Measurements from ENCODE around the gene LCE1C. TPM values are rescaled to one million over a fixed set of nuclear protein-coding genes. Genes with fewer than 3 reads are reported as not detected.

LCE1C gene
- total and polyA plus RNA-seq, 8 donors, result 0.23 TPM; not detected in 7

DNA sequence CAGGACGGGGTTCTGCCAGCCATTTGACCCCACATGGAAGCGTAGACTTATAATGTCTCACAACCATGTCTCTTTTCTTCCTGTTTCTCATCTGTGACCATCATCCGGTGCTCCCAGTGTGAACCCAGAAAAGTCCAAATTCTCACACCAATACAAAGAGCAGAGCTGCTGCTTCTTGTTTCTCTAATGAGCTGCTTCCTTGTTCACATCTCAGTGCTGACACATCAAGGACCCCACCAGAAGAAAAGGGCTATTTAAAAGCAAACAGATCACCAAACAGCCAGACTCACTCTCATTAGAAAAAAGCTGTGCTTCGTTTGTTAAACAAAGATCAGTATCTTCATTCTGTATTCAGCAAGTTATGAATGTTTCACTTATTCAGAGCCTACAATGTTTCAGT is 10.8 kb downstream of the LCE1C start:
- peak in 1 of 2 donors; percentile 12 for DNase-seq
- Histone ChIP-seq H3K9me3 (no peaks in the 10 kb centered on the region), H3K27ac (no peak overlapping the region), H3K4me3 (no peak overlapping the region), H3K27me3 (no peaks in the 10 kb centered on the region), H3K36me3 (no peaks in the 10 kb centered on the region), H3K4me1 (no peaks in the 10 kb centered on the region)
- TF ChIP-seq POLR2AphosphoS5 (IDR thresholded peaks at IDR 0.05), result no peak
- intact Hi-C loops (cut with DNase I; ENCODE audit: low total_unique reads), result no loop called here
- WGBS, 5 donors, result 39 to 61% (median 58%) methylated on average over 4 of the region's 4 CpGs

DNA sequence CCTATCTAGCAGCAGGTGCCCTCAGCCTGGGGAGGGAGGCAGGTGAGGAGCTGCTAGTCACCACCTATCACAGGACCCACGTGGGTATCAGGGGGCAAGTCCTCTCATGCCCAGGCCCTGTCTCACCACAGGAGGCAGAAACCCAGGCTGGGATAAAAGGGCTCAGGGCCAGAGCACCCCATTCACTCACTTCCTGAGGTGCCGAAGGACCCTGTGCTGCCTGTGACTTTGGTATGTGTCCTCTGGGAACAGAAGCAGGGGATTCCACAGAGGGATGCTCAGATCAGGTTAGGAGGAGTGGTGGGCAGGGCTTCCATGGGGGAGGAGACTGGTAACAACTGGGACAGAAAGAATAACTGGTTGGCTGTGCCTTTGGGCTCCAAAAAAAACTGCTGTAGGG is 20.4 kb downstream of the LCE1C start, which contains the start of gene LCE1E:
Gene LCE1E, plus strand, starts transcription at position 181 of the 400 bp plus-strand sequence. CDS start 1,043 bp downstream, outside the sequence.
- Histone ChIP-seq H3K4me3 (no peak within 1 kb of the TSS), H3K27me3 (peaks cover 0 to 24% (median 0%) of the 10 kb centered on the region in 3 donors), H3K4me1 (no peaks in the 10 kb centered on the region), H3K27ac (no peak within 1 kb of the TSS), H3K9me3 (no peaks in the 10 kb centered on the region), H3K36me3 (no peaks in the 10 kb centered on the region)
- DNase-seq, result no peak
- TF ChIP-seq POLR2A (IDR thresholded peaks at IDR 0.05), result no peak
- 33 to 55% (median 42%) methylated on average over 2 of the region's 2 CpGs for WGBS, 5 donors
- intact Hi-C loops (cut with DNase I; ENCODE audit: low total_unique reads), result no loop called here

DNA sequence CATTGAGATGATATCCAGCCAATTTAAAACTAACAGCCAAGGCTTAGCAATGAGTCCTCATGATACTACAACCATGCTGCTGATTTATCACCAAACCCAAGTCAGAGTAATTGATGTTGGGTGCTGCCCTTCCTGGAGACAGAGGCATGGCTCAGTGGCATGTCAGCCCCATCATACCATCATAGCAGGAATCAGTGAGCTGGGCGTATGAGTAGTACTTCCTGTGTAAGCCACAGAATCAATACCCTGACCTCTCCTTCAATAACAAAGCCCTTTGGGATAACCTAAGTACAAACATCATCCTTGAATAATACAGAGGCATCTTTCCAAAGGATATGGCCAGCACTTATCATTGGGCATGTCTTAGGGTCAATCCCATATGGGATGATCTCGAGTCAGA is 23.4 kb downstream of the LCE1C start:
- 47 to 56% (median 49%) methylated on average over 2 of the region's 2 CpGs for WGBS, 5 donors
- H3K9me3 ChIP-seq, result no peaks in the 10 kb centered on the region
- no peak overlapping the region for H3K27ac ChIP-seq
- no peak for DNase-seq
- TF ChIP-seq POLR2AphosphoS5 (IDR thresholded peaks at IDR 0.05) (no peak), POLR2A (IDR thresholded peaks at IDR 0.05) (no peak), EP300 (IDR thresholded peaks at IDR 0.05) (no peak)
- TF ChIP-seq, protein P1, sequence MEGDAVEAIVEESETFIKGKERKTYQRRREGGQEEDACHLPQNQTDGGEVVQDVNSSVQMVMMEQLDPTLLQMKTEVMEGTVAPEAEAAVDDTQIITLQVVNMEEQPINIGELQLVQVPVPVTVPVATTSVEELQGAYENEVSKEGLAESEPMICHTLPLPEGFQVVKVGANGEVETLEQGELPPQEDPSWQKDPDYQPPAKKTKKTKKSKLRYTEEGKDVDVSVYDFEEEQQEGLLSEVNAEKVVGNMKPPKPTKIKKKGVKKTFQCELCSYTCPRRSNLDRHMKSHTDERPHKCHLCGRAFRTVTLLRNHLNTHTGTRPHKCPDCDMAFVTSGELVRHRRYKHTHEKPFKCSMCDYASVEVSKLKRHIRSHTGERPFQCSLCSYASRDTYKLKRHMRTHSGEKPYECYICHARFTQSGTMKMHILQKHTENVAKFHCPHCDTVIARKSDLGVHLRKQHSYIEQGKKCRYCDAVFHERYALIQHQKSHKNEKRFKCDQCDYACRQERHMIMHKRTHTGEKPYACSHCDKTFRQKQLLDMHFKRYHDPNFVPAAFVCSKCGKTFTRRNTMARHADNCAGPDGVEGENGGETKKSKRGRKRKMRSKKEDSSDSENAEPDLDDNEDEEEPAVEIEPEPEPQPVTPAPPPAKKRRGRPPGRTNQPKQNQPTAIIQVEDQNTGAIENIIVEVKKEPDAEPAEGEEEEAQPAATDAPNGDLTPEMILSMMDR (IDR thresholded peaks at IDR 0.05), result no peak
- intact Hi-C loops (cut with DNase I; ENCODE audit: low total_unique reads), result no loop called here
- H3K36me3 ChIP-seq, result no peaks in the 10 kb centered on the region
- no peak overlapping the region for H3K4me3 ChIP-seq
- H3K4me1 ChIP-seq, result no peaks in the 10 kb centered on the region
- H3K27me3 ChIP-seq, result peaks cover 0 to 24% (median 0%) of the 10 kb centered on the region in 3 donors

DNA sequence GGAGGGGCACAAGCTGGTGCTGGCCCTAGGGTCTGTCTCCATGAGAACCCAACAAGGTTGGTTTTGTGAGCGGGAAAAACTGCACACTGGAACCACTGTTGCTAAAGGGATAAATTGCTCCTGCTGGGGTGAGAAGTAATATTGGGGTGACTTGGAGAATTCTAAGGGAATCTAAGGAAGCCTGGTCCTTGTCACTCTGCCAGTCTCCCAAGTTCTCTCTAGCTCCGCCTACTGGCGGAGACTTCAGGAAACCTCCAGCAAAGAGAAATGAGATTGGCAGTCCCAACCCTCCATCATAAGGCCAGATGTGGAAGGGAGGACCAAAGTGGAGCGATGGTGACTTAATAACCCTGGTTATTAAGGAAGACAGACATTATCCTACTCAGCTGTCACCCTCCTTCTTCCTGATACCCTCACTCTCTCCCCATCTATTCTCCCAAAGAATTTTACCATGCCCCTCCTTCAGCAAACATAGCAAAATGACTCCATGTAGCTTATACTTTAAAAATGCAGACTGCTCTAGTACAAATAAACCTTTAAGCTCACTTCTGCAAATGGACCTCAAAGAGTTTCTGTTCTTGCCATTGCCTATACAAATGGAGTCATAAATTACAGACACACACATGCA is 28.8 kb downstream of the LCE1C start:
- Histone ChIP-seq H3K36me3 (no peaks in the 10 kb centered on the region), H3K27me3 (peaks cover 0 to 15% (median 0%) of the 10 kb centered on the region in 3 donors), H3K9me3 (peaks cover 0 to 6% (median 2%) of the 10 kb centered on the region in 4 donors), H3K27ac (no peak overlapping the region), H3K4me3 (no peak overlapping the region), H3K4me1 (no peaks in the 10 kb centered on the region)
- WGBS, 5 donors, result 45 to 62% (median 59%) methylated on average over 4 of the region's 4 CpGs
- DNase-seq, result no peak
- intact Hi-C loops (cut with DNase I; ENCODE audit: low total_unique reads), result no loop called here
- TF ChIP-seq, protein P1 (IDR thresholded peaks at IDR 0.05), result no peak
- no peak for TF ChIP-seq POLR2A (IDR thresholded peaks at IDR 0.05)
- TF ChIP-seq POLR2AphosphoS5 (IDR thresholded peaks at IDR 0.05), result no peak
- TF ChIP-seq EP300 (IDR thresholded peaks at IDR 0.05), result no peak

DNA sequence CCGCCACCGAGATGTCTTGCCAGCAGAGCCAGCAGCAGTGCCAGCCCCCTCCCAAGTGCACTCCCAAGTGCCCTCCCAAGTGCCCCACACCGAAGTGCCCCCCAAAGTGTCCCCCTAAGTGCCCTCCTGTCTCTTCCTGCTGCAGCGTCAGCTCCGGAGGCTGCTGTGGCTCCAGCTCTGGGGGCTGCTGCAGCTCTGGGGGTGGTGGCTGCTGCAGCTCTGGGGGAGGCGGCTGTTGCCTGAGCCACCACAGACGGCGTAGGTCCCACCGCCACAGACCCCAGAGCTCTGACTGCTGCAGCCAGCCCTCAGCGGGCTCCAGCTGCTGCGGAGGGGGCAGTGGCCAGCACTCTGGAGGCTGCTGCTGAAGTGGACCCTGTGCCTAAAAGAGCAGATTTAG is 30.1 kb downstream of the LCE1C start:
- Histone ChIP-seq H3K9me3 (peaks cover 0 to 6% (median 4%) of the 10 kb centered on the region in 4 donors), H3K4me1 (no peaks in the 10 kb centered on the region), H3K27me3 (peaks cover 0 to 15% (median 0%) of the 10 kb centered on the region in 3 donors), H3K36me3 (no peaks in the 10 kb centered on the region), H3K4me3 (no peak overlapping the region), H3K27ac (no peak overlapping the region)
- DNase-seq, result no peak
- intact Hi-C loops (cut with DNase I; ENCODE audit: low total_unique reads), result no loop called here
- WGBS, 5 donors, result 79 to 87% (median 83%) methylated on average over 6 to 11 of the region's 11 CpGs
- TF ChIP-seq, protein P1 (IDR thresholded peaks at IDR 0.05), result no peak
- no peak for TF ChIP-seq POLR2A (IDR thresholded peaks at IDR 0.05)
- TF ChIP-seq POLR2AphosphoS5 (IDR thresholded peaks at IDR 0.05), result no peak
- TF ChIP-seq EP300 (IDR thresholded peaks at IDR 0.05), result no peak

Data from stomach (tissue), 9 donors.